HG03442 (cell line): ENCODE data around the gene ADGRL3.

ENCODE experiments used
- ATAC-seq: cut with Tn5 transposase; IDR thresholded peaks from one replicate; pipeline ENCODE4 v1.9.1; 2021; ENCODE audit warnings: mild to moderate bottlenecking, moderate library complexity; ENCODE audit not compliant: unreplicated experiment

ADGRL3 gene

DNA sequence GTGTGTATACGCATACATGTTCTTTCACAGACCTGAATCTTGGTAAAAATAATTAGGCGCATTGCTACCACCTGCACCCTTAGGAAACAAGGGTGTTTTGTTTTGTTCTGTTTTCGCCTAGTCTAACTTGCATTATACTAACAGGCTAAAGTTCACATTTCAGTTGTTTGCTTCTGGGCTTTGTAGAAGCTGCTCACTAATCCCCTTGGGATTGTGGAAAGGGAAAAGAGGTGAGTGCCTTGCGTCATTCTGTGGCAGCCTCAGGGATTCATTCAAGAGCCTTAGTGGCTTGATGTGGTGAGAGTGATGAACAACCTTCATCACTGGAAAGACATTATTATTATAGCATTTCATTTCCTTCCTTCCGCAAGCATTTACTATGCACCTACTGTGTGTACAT, 331.1 kb downstream of the ADGRL3 start:
- no peak for ATAC-seq

- no peak for ATAC-seq
Observed at GRCh38 chr4:61532336-61533000, 332.3 kb downstream of the ADGRL3 start.

DNA sequence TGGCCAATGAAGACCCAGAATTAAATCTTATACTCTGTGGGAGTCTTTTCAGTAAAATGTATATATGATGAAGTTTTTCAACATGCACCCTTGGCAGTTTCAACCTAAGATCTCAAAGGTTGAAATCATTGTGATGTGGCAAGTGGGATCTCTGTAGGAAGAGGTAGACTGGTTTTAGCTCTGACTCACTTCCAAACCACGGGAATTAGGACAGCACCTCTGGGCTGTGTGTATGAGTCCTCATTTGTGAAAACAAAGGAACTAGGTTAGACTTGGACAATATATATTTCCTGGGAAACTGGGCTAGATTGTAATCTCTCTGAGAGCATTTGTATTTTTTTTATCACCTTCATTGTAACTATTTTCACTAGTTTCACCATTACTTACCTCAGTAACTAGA, 333.0 kb downstream of the ADGRL3 start:
- no peak for ATAC-seq

- ATAC-seq = no peak
Observed at GRCh38 chr4:61540944-61541343, 340.8 kb downstream of the ADGRL3 start.

DNA sequence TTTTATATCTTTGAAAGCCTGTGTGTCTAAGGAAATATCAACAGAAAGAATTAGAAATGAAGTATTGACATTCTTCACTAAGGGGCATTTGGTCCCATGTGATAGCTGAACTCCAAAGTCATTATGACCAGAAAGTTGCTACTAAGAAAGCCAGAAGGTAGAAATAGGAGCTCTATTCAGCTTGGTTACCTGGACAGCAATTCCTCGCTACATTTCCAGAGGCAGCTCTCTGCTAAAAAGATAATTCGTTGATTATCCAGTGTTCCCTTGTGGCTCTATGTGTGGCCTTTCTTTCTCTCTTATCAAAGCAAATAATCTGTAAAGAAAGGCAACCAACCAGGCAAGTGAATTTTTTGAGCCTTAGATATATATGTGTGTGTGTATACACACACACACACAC, 341.3 kb downstream of the ADGRL3 start:
- no peak for ATAC-seq

DNA sequence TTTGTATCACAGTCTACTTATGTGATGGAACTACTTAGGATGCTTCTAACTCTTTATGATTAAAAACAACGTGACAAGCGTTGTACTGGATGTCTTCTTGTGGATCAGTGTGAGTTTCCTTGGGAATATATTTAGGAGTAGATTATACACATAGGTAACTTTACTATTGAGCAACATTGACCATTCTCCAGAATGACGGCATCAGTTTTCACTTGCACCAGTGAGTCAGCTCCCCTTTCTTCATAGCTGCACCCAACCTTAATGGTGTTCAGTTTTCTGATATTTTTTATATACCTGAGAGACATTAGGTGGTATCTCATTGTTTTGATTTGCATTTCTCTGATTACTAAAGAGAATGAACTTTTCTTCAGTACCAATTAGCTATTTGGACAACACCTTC, 343.9 kb downstream of the ADGRL3 start:
- no peak for ATAC-seq

- ATAC-seq = no peak
Observed at GRCh38 chr4:61545902-61546480, 345.9 kb downstream of the ADGRL3 start.

DNA sequence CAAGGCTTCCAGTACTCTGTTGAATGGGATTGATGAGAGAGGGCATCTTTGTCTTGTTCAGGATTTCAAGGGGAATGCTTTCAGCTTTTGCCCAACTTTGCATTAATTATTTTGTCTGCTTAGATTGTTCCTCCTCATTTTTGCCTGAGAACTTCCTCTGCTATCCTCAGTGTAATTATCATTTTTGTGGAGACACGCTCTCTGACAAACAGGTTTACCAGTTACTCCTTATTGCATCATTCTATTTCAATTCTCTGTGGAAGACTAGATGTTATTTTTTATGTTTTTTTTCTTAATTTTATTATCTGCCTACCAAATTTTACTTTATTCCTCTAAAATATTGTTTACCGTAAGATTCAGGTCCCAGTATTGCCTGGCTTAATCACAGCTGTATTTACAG, 349.2 kb downstream of the ADGRL3 start:
- ATAC-seq = no peak

- ATAC-seq = no peak
Observed at GRCh38 chr4:61553557-61554125, 353.5 kb downstream of the ADGRL3 start.

GRCh38 chr4:61555789-61556188, 355.7 kb downstream of the ADGRL3 start:
- ATAC-seq = no peak

GRCh38 chr4:61556277-61556676, 356.2 kb downstream of the ADGRL3 start:
- ATAC-seq = no peak

- ATAC-seq = no peak
Observed at GRCh38 chr4:61559396-61559795, 359.3 kb downstream of the ADGRL3 start.

DNA sequence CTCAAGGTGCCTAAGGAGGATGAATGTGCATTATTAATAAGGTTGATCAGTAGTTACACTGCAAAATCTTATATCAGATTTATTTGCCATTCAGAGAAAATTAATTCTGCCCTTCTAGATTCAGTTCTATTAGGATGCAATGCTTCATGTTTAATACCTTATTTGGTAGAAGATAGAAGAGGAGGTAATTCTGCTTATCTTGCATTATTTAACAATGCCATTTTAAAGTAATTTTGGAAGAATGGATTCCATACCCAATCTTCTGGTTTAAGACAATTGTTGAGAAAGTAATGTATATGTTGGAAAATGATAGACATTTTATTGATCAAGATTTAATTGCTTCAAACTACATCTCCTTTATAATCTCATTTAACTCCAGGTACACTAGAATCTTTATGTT, 360.9 kb downstream of the ADGRL3 start:
- no peak for ATAC-seq

GRCh38 chr4:61571761-61572559, 371.8 kb downstream of the ADGRL3 start:
- ATAC-seq = no peak

GRCh38 chr4:61575796-61576195, 375.7 kb downstream of the ADGRL3 start:
- no peak for ATAC-seq

DNA sequence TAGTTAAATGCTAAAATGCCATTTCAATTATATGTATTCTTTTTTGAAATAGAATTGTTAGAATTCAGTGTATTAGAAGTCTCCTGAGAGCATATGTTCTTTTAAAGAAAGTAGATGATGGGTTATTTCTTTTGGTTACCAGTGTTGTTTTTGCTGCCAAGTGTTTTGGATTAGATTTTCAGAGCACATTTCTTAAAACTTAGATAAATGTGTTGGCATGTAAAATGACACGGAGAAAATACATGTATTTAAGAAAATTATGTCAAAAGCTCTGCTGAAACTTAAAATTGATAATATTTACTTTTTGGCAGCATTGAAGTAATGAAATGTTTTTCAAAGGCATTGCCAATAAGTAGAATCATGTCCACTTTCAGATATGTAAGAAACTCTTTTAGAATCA, 379.7 kb downstream of the ADGRL3 start:
- no peak for ATAC-seq

- ATAC-seq = no peak
Observed at GRCh38 chr4:61580721-61581377, 380.7 kb downstream of the ADGRL3 start.

GRCh38 chr4:61583696-61584095, 383.6 kb downstream of the ADGRL3 start:
- no peak for ATAC-seq

- ATAC-seq = no peak
Observed at GRCh38 chr4:61588621-61589402, 388.7 kb downstream of the ADGRL3 start.

GRCh38 chr4:61590881-61591280, 390.8 kb downstream of the ADGRL3 start:
- no peak for ATAC-seq
